Measurements from ENCODE around the gene MSH6.
"Not testable (repeated sequence)": the region's sequence is repeated elsewhere in the genome, so short reads cannot be mapped to it uniquely, and the experiment has no call there.

Gene MSH6

GRCh38 chr2:47844162-47844561 lies 61.2 kb downstream of the MSH6 start:
- no peak for DNase-seq

- no peak for DNase-seq
These were observed 66.4 kb downstream of the MSH6 start for GRCh38 chr2:47849368-47849767.

GRCh38 chr2:47850198-47850597 lies 67.3 kb downstream of the MSH6 start:
- DNase-seq: no peak

- DNase-seq: not testable (repeated sequence)
These were observed 70.3 kb downstream of the MSH6 start for GRCh38 chr2:47853067-47853777.

Measured in CD4-positive, alpha-beta T cell treated with Interferon gamma for 1 hour (primary cell).